ENCODE data around the gene OR2L8.

The OR2L8 gene

DNA sequence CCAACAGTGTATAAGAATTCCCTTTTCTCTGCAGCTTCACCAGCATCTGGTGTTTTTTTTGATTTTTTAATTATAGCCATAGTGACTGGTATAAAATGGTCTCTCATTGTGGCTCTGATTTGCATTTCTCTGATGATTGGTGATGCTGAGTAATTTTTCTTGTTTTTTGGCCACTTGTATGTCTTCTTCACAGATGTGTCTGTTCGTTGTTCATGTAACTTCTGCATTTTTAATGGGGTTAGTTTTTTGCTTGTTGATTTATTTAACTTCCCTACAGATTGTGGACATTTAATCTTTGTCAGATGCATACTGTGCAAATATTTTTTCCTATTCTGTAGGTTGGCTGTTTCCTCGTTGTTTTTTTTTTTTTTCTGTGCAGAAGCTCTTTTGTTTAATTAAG, 44.3 kb downstream of the OR2L8 start:
- no peak for DNase-seq (ENCODE audit: low read depth in 2 of 2)

DNA sequence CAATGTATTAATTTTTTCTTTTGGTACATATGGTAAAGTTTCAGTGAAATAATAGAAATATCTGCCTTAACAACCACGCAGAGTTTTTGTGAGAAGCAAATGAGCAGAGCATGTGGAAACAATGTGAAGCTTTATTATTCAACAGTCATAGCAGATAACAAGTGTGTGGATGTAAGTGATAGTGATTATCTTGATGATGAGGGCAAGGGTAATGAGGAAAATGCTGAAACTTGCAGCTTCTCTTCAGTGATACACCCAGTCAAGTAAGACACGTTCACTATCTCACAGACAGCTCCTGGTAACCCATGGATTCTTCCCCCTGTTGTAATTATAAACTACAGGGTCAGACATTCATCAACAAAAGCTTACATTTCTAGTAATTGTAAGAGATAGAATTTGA, 50.2 kb downstream of the OR2L8 start:
- no peak for DNase-seq (ENCODE audit: low read depth in 2 of 2)
